CD4-positive, alpha-beta T cell treated with Interleukin-10 for 1 hour (primary cell): ENCODE data around the gene SVOPL.

Source experiments
- DNase-seq: peaks from one replicate; pipeline ENCODE4 v3.0.0-alpha.2; 2020

SVOPL gene

DNA sequence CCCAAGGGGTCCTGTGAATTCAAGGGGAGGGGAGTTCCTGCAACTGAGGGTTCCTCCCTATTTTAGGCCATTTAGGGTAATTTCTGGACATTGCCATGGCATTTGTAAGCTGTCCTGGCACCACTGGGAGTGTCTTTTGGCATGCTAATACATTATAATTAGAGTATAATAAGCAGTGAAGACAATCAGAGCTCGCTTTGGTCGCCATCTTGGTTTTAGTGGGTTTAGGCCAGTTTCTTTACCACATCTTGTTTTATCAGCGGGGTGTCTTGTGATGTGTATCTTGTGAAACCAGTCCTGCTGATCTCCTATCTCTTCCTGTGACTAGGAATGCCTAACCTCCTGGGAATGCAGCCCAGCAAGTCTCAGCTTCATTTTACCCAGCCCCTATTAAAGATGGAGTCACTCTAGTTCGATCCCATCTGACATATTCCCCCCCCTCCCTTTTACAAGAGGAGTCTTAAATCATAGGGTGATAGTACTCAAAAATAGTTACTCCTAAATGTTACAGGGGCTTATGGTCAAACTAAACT is 43.2 kb downstream of the SVOPL start:
- no peak for DNase-seq

- no peak for DNase-seq
Measured at GRCh38 chr7:138656952-138657351, 44.2 kb downstream of the SVOPL start.

GRCh38 chr7:138654616-138655015 is 46.5 kb downstream of the SVOPL start:
- no peak for DNase-seq

- no peak for DNase-seq
Measured at GRCh38 chr7:138649506-138649905, 51.7 kb downstream of the SVOPL start.

DNA sequence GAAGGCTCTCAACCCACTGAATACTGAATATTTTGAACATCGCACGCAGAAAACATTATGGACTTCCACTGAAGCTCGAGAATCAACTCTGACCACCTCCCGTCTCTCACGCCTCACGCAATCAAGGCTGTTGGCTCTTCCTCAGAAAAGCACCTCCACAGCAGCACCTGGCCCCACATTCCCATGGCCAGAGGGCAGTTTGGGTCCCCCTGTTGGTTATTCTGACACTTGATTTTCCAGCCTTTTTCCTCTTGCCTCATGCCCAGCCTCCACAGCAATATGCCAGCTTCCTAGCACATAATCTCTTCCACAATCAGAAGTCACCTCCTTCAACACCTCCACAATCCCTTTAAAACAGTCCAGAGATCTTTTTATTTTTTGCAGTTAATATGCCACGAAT is 55.9 kb downstream of the SVOPL start:
- DNase-seq, result no peak

GRCh38 chr7:138632826-138633602 is 68.1 kb downstream of the SVOPL start:
- no peak for DNase-seq

DNA sequence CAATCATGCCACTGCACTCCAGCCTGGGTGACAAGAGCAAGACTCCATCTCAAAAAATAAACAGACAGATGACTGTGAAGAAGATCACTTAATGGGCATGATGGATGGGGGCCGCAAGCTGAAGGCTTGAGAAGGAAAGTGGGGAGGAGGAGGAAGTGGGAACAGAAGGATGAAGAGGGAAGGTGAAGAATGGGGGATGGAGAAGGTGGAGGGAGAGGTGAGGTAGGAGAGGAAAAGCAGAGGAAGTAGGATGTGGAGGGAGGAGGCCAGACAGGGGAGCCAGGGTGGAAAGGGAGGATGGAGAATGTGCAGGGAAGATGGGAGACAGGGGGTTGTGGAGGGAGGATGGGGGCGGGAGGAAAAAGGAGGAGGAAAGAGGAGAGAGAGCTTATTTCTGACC is 68.8 kb downstream of the SVOPL start:
- DNase-seq, result no peak

DNA sequence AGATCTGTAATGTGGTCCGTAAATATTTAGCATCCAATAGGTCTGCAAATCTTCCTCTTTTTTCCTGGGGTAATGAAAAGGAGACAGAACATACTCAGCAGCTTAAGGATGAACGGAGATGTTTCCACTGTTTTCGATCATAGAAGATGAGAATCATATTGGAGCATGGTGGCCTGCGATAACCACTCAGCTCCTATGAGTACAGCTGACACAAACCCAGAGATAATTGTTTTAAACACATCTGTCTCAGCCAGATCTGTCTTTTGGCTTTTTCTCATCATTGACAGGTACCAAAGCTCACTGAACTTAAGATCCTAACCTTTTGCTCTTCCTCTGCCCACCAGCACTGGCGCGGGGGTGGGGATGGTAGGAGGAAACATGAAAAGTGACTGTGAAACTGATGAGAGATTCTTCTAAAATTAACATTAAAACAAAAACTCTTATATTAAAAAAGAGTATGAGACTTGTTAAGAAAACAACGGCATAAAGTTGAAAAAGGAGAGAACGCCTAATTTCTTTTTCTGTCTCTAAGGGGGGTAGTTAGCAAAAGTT is 71.0 kb downstream of the SVOPL start:
- DNase-seq, result no peak

GRCh38 chr7:138627361-138627760 is 73.8 kb downstream of the SVOPL start:
- DNase-seq, result no peak

DNA sequence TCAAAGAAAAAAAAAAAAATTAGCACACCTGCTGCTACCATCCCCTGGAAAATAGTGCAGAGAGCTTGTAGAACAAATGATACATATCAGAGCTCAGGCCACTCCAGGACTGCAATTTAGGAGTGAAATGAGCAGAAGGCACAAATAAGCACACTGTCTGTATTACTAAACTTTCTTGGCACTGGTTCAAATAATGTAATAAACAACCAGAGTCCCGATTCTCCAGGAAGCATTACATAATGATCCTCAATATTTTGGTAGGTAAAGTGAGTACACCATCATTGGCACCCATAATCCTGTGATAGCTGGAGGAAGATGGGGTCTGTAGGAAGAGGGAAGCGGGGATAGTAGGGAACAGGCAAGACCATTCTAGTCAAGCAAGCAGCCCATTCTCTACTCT is 74.3 kb downstream of the SVOPL start:
- no peak for DNase-seq

GRCh38 chr7:138625849-138626230 is 75.3 kb downstream of the SVOPL start:
- DNase-seq, result peak; percentile 2

GRCh38 chr7:138625084-138625848 is 75.9 kb downstream of the SVOPL start:
- DNase-seq, result peak; percentile 37

GRCh38 chr7:138622841-138623240 is 78.3 kb downstream of the SVOPL start:
- DNase-seq, result no peak

DNA sequence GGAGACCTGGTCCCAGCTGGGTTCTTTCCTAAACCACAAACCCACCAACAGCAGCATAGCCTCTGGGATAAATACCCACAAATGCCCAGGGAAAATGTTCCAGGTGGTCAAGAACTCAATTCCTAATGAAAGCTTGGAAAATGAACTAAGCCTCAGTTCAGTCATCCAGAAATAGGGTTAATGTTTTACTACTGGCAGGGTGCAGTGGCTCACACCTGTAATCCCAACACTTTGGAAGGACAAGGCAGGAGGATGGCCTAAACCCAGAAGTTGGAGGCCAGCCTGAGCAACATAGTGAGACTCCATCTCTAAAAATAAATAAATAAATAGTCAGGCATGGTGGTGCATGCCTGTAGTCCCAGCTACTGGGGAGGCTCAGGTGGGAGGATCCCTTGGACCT is 82.2 kb downstream of the SVOPL start:
- no peak for DNase-seq

DNA sequence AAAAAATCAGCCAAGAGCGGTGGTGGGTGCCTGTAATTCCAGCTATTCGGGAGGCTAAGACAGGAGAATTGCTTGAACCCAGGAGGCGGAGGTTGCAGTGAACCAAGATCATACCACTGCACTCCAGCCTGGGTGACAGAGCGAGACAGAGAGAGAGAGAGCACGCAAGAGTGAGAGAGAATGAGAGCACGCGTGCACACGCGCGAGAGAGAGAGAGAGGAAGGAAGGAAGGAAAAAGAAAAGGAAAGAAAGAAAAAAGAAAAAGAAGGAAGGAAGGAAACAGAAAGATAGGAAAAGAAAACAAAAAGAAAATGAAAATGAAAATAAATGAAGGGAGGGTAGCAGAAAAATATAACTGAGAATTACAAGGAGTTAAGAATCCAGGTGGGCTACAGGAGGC is 82.7 kb downstream of the SVOPL start:
- DNase-seq, result no peak

DNA sequence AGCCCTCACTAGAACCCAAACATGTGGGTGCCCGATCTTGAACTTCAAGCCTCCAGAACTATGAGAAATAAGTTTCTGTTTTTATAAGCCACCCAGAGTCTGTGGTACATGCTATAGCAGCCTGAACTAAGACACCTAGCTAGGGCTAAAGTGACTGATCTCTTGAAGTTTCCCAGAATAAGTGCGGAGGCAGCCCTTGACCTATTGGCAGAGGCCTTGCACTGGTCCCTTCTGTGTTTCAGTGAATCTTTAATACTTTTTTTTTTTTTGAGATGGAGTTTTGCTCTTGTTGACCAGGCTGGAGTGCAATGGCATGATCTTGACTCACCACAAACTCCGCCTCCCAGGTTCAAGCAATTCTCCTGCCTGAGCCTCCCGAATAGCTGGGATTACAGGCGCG is 85.1 kb downstream of the SVOPL start:
- DNase-seq, result no peak

GRCh38 chr7:138613630-138614029 is 87.5 kb downstream of the SVOPL start:
- no peak for DNase-seq

DNA sequence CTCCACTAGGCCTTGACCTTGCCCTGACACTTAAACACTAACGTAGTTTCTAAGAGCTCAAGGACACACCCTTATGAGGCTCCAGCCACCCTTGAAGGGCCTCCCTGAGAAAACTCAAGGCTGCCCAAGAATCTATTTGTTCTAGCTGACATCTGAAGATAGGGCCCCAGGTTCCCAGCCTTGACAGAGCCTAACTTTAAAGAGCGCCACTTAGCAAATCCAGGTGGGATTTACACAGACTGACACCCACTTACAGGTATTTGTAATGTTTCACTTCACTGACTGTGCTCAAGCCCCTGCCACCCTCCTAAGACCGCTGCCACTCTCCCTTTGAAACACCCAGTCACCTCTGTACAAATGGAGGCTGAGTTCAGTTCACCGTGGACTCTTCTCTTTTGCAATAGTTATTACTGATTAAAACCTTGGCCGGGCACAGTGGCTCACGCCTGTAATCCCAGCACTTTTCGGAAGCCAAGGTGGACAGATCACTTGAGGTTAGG is 90.4 kb downstream of the SVOPL start:
- DNase-seq, result no peak

DNA sequence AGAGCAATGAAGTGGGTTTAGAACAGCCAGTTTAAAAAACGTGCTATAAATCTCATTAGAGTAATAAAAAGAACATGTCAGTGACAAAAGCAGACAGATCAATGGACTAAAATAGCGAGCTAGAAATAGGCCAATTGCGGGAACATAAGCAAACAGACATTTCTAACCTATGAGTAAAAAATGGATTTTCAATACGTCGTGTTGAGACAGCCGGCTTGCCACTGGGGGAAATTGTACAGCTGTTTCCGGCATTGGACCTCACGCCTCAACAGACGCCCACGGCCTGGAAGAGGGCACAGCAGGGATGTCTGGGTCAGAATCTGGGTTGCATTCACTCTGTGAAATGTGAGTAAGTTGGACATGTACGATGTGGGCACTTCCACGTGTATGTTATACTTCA is 92.9 kb downstream of the SVOPL start:
- no peak for DNase-seq

GRCh38 chr7:138607216-138608126 is 93.7 kb downstream of the SVOPL start:
- no peak for DNase-seq

DNA sequence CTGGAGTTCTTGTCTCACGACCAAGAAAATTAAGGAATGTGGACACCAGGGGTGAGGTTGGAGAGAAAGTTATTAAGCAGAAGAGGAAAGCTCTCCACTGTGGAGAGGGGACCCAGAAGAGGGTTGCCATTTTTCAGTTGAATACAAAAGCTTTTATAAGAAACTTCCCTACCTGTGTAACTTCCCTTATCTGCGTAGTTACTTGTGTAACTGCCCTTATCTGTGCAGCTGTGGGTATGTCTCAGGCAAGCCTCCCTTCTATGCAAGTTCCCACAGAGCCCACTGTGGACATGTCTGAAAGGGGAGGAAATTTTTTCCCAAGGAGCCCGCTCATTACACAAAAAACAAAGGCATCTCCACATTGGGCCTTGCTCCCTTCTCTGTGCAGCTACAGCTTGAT is 94.9 kb downstream of the SVOPL start:
- DNase-seq, result no peak

DNA sequence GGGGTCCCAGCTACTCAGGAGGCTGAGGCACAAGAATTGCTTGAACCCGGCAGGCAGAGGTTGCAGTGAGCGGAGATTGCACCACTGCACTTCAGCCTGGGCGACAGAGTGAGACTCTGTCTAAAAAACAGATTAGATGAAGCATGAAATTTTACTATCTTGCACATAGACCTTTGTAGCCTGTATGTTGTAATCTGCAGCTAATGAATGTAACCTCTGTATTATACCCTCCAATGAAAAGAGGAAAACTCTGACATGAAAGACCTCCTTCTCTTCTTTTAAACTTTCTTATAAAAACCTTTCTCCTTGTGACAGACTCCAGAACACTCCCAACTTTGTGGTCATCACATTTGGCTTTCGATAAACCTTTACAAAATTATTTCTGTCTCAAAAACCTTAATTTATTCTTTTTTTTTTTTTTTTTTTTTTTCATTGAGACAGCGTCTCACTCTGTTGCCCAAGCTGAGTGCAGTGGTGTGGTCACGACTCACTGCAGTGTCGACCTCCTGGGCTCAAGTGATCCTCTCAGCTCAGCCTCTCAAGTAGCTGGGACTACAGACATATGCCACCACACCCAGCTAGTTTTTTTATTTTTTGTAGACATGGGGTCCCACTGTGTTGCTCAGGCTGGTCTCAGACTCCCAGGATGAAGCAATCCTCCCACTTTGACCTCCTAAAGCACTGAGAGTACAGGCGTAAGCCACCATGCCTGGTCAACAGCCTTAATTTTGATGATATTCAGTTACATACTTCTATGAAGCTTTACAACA is 97.4 kb downstream of the SVOPL start:
- DNase-seq, result no peak
